Trophoblast cell (in vitro differentiated cells and primary cell): Measurements from ENCODE around the gene PPM1J.
"Not testable (repeated sequence)": the region's sequence is repeated elsewhere in the genome, so short reads cannot be mapped to it uniquely, and the experiment has no call there.

Experiments
- DNase-seq, 2 donors: peaks; one replicate each; pipeline ENCODE4 v3.0.0-alpha.2; 2016
- H2AFZ ChIP-seq: 2 replicates; pipeline ENCODE4 v1.6.1; 2013; ENCODE audit warnings: low read length, moderate library complexity, mild to moderate bottlenecking; ENCODE audit not compliant: insufficient read depth, poor library complexity
- H2AK5ac ChIP-seq: 2 replicates; pipeline ENCODE4 v1.6.1; 2013; ENCODE audit warnings: mild to moderate bottlenecking, low read length
- H2BK120ac ChIP-seq: 2 replicates; pipeline ENCODE4 v1.6.1; 2013; ENCODE audit warnings: low read length, mild to moderate bottlenecking, moderate library complexity; ENCODE audit not compliant: insufficient read depth, poor library complexity
- H2BK12ac ChIP-seq: 2 replicates; pipeline ENCODE4 v1.6.1; 2013; ENCODE audit warnings: mild to moderate bottlenecking, low read length, moderate library complexity
- H2BK5ac ChIP-seq: 2 replicates; pipeline ENCODE4 v1.6.1; 2013; ENCODE audit warnings: low read length, low read depth, moderate library complexity, mild to moderate bottlenecking; ENCODE audit not compliant: poor library complexity
- H3K14ac ChIP-seq: 2 replicates; pipeline ENCODE4 v1.6.1; 2013; ENCODE audit warnings: mild to moderate bottlenecking, low read length
- H3K18ac ChIP-seq: 2 replicates; pipeline ENCODE4 v1.6.1; 2013; ENCODE audit warnings: mild to moderate bottlenecking, low read length
- H3K23ac ChIP-seq: 2 replicates; pipeline ENCODE4 v1.6.1; 2013; ENCODE audit warnings: low read length
- H3K27ac ChIP-seq: 2 replicates; pipeline ENCODE4 v1.5.1; 2013; ENCODE audit warnings: low read depth, mild to moderate bottlenecking, inconsistent platforms, low read length, moderate library complexity
- H3K27me3 ChIP-seq: 2 replicates; pipeline ENCODE4 v1.6.1; 2013; ENCODE audit warnings: inconsistent platforms, mild to moderate bottlenecking, low read length, moderate library complexity; ENCODE audit not compliant: insufficient read depth
- H3K36me3 ChIP-seq, 2 experiments: 1 replicate in 1 of 2; 2 replicates in 1 of 2; pipeline ENCODE4 v1.6.1; 2013; ENCODE audit warnings: low read length in 2 of 2, mild to moderate bottlenecking in 2 of 2, moderate library complexity in 1 of 2; ENCODE audit not compliant: insufficient read depth in 2 of 2, control insufficient read depth in 1 of 2
- H3K4ac ChIP-seq: 2 replicates; pipeline ENCODE4 v1.6.1; 2013; ENCODE audit warnings: low read depth, mild to moderate bottlenecking, low read length, moderate library complexity
- H3K4me1 ChIP-seq, 2 experiments: 1 replicate in 1 of 2; 2 replicates in 1 of 2; pipeline ENCODE4 v1.6.1; 2013; ENCODE audit warnings: low read length in 2 of 2, mild to moderate bottlenecking in 2 of 2, moderate library complexity in 1 of 2; ENCODE audit not compliant: insufficient read depth in 2 of 2, control insufficient read depth in 1 of 2
- H3K4me2 ChIP-seq: 2 replicates; pipeline ENCODE4 v1.6.1; 2013; ENCODE audit warnings: inconsistent platforms, mild to moderate bottlenecking, low read length, moderate library complexity
- H3K4me3 ChIP-seq: 2 replicates; pipeline ENCODE4 v1.5.1; 2013; ENCODE audit warnings: mild to moderate bottlenecking, low read depth, low read length, inconsistent platforms
- H3K79me1 ChIP-seq: one replicate; pipeline ENCODE4 v1.6.1; 2013; ENCODE audit warnings: low read length
- H3K79me2 ChIP-seq: 2 replicates; pipeline ENCODE4 v1.6.1; 2013; ENCODE audit warnings: low read length, mild to moderate bottlenecking; ENCODE audit not compliant: control insufficient read depth, insufficient read depth, poor library complexity
- H3K9ac ChIP-seq: 2 replicates; pipeline ENCODE4 v1.6.1; 2013; ENCODE audit warnings: mild to moderate bottlenecking, low read length
- H3K9me3 ChIP-seq: 2 replicates; pipeline ENCODE4 v1.6.1; 2013; ENCODE audit warnings: low read depth, mild to moderate bottlenecking, control low read depth, inconsistent platforms, low read length; ENCODE audit not compliant: insufficient read depth
- H4K12ac ChIP-seq: 2 replicates; pipeline ENCODE4 v1.6.1; 2013; ENCODE audit warnings: low read depth, mild to moderate bottlenecking, low read length, moderate library complexity
- H4K8ac ChIP-seq: 2 replicates; pipeline ENCODE4 v1.6.1; 2013; ENCODE audit warnings: low read depth, mild to moderate bottlenecking, low read length, moderate library complexity
- H4K91ac ChIP-seq: one replicate; pipeline ENCODE4 v1.6.1; 2013; ENCODE audit warnings: low read depth, mild to moderate bottlenecking, low read length, moderate library complexity
- WGBS: extraction: QIAGEN DNeasy Blood & Tissue Kit; methylation state at CpG from one replicate; pipeline ENCODE4 v1.1.7; 2013; ENCODE audit warnings: missing lambda C conversion rate; ENCODE audit not compliant: insufficient read length, insufficient coverage; ENCODE audit errors: extremely low coverage; 5-methylcytosine and 5-hydroxymethylcytosine counted together

PPM1J gene

DNA sequence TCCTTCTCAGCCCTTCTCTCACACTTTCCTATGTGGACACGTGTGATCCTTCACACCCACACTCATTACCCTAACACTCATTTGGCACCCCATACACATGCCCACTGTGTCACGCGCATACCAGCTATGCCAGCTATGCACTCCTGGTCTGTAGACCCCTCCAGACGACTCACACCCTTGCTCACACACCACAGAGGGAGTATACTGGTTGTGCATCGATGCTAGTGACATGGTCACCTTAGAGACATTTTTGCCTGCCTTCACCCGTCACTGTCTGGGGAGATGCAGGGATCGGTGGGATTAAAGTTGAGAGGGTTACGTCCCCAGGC is 8.3 kb upstream of the PPM1J start:
- H2BK5ac ChIP-seq: no peak overlapping the region
- H3K9ac ChIP-seq: no peak overlapping the region
- H4K91ac ChIP-seq: no peak overlapping the region
- peaks cover 9 to 11% of the 10 kb centered on the region in 2 experiments for H3K4me1 ChIP-seq
- H4K12ac ChIP-seq: no peak overlapping the region
- no peak overlapping the region for H3K18ac ChIP-seq
- no peak overlapping the region for H3K27ac ChIP-seq
- H3K36me3 ChIP-seq: no peaks in the 10 kb centered on the region
- no peak overlapping the region for H3K4me3 ChIP-seq
- no peak overlapping the region for H3K14ac ChIP-seq
- no peak overlapping the region for H2AFZ ChIP-seq
- H3K23ac ChIP-seq: no peak overlapping the region
- no peaks in the 10 kb centered on the region for H3K9me3 ChIP-seq
- no peak overlapping the region for H3K4ac ChIP-seq
- H3K79me1 ChIP-seq: no peaks in the 10 kb centered on the region
- no peak for DNase-seq
- H4K8ac ChIP-seq: no peak overlapping the region
- no peak overlapping the region for H2BK12ac ChIP-seq
- no CpG with 5 or more reads among the region's 8 CpGs for WGBS
- H2BK120ac ChIP-seq: no peak overlapping the region
- no peaks in the 10 kb centered on the region for H3K79me2 ChIP-seq
- H2AK5ac ChIP-seq: no peak overlapping the region
- no peaks in the 10 kb centered on the region for H3K27me3 ChIP-seq
- H3K4me2 ChIP-seq: no peak overlapping the region

DNA sequence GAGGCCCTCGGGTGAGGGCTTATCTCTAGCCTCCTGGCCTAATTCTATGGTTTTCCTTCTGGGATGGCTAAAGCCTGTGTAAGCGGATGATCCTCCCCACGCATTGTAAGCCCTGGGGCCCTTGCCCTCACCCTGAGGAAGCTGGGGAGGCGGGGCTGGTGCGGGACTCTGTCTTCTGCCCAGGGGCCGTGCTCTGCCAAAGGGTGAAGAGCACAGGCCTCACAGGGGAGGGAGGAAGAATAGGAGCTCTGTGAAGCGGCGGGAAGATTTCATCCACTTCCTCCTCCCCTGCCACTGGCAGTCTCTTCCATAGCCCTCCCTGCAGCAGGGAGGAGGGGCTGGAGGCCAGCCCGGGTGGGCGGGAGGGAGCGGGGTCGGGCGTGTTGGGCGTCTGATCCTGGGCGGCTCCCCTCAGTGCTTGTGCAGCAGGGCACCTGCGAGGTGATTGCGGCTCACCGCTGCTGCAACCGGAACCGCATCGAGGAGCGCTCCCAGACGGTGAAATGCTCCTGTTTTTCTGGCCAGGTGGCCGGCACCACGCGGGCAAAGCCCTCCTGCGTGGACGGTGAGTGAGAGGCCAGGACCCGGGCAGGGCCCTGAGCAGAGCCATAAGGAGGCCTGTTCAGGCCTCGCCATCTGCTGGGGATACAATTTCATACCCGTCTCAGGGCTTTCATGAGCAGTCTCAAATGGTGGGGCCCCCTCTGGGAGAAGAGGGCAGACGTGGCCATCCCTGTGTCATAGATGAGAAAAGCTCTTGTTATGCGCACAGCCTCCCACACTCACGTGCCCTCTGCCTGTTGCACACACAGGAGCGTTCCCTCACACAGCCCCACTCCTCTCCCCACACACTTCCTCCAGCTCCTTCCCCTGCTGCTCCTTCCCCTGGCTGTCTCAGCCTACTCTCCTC is 7.7 kb upstream of the PPM1J start:
- no peak overlapping the region for H3K18ac ChIP-seq
- WGBS: no CpG with 5 or more reads among the region's 35 CpGs
- H3K14ac ChIP-seq: no peak overlapping the region
- no peak overlapping the region for H3K27ac ChIP-seq
- no peak overlapping the region for H2BK12ac ChIP-seq
- no peaks in the 10 kb centered on the region for H3K27me3 ChIP-seq
- H2BK120ac ChIP-seq: no peak overlapping the region
- H3K36me3 ChIP-seq: no peaks in the 10 kb centered on the region
- H3K9me3 ChIP-seq: no peaks in the 10 kb centered on the region
- no peak overlapping the region for H4K12ac ChIP-seq
- H2BK5ac ChIP-seq: no peak overlapping the region
- no peak overlapping the region for H3K9ac ChIP-seq
- H3K23ac ChIP-seq: no peak overlapping the region
- peak overlapping the region; percentile 39 for H3K4me2 ChIP-seq
- H4K8ac ChIP-seq: peak overlapping the region; percentile 68
- H3K79me1 ChIP-seq: no peaks in the 10 kb centered on the region
- H4K91ac ChIP-seq: no peak overlapping the region
- H2AK5ac ChIP-seq: no peak overlapping the region
- H3K4me1 ChIP-seq: peaks cover 9 to 11% of the 10 kb centered on the region in 2 experiments
- H3K4me3 ChIP-seq: no peak overlapping the region
- peak overlapping the region; percentile 64 for H2AFZ ChIP-seq
- H3K79me2 ChIP-seq: no peaks in the 10 kb centered on the region
- H3K4ac ChIP-seq: no peak overlapping the region
- DNase-seq: peak; percentile 68 to 80

DNA sequence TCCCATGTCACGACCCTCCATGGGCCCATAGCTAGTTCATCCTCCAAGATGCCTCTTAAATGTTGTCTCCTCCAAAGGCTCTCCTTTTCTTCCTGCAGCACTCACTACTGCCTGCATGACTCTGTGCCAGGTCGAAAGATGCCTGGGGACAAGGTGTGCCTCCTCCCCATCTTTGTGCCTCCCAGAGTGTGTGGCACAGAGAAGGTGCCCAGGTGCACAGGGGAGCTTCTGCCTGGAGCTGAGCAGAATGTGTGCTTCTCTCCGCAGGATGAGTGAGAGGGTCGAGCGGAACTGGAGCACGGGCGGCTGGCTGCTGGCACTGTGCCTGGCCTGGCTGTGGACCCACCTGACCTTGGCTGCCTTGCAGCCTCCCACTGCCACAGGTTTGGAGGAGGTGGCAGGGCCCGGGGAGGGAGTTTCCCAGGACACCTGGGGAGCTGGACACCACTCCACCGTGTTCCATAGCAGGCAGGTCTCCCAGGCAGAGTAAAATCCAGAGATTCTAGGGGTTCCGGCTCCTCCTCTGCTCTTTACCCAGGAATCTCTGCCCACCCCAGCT is 6.9 kb upstream of the PPM1J start:
- WGBS: no CpG with 5 or more reads among the region's 10 CpGs
- no peak overlapping the region for H3K4ac ChIP-seq

DNA sequence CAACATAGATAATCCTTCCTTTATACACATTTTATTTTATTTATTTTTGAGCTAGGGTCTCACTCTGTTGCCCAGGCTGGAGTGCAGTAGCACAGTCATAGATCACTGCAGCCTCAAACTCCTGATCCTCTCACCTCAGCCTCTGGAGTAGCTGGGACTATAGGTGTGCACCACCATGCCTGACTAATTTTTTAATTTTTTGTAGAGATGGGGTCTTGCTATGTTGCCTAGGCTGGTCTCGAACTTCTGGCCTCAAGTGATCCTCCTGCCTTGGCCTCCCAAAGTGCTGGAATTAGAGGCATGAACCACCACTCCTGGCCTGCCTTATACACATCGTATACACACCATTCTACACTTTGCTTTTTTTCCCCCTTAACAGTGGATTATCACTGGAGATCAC is 6.2 kb upstream of the PPM1J start:
- not testable (repeated sequence) for H3K18ac ChIP-seq, H3K23ac ChIP-seq, DNase-seq, H3K27ac ChIP-seq, H4K91ac ChIP-seq, H3K4ac ChIP-seq, H2AFZ ChIP-seq, H2BK12ac ChIP-seq, H3K9me3 ChIP-seq, H3K4me3 ChIP-seq, H3K9ac ChIP-seq, H3K4me2 ChIP-seq, H3K79me1 ChIP-seq, H3K27me3 ChIP-seq, H2BK120ac ChIP-seq, H3K36me3 ChIP-seq, H3K14ac ChIP-seq, H2BK5ac ChIP-seq, H2AK5ac ChIP-seq, H4K12ac ChIP-seq, H3K79me2 ChIP-seq, H4K8ac ChIP-seq
- H3K4me1 ChIP-seq: peaks cover 9 to 11% of the 10 kb centered on the region in 2 experiments
- no CpG with 5 or more reads among the region's 2 CpGs for WGBS

More for the DNA sequence above, 6.9 kb upstream of the PPM1J start:
- Histone ChIP-seq H3K79me2 (no peaks in the 10 kb centered on the region), H3K27ac (no peak overlapping the region), H3K9me3 (no peaks in the 10 kb centered on the region), H2BK12ac (no peak overlapping the region), H3K9ac (no peak overlapping the region), H4K91ac (peak overlapping the region; percentile 20), H3K4me2 (peak overlapping the region; percentile 39), H2BK5ac (no peak overlapping the region), H3K4me3 (no peak overlapping the region), H3K4me1 (peaks cover 9 to 11% of the 10 kb centered on the region in 2 experiments), H4K12ac (no peak overlapping the region), H3K23ac (no peak overlapping the region), H4K8ac (peak overlapping the region; percentile 8), H3K79me1 (no peaks in the 10 kb centered on the region), H3K36me3 (no peaks in the 10 kb centered on the region), H2BK120ac (peak overlapping the region; percentile 27), H3K18ac (no peak overlapping the region), H3K14ac (no peak overlapping the region), H3K27me3 (no peaks in the 10 kb centered on the region), H2AFZ (peak overlapping the region; percentile 56), H2AK5ac (peak overlapping the region; percentile 52)
- no peak for DNase-seq
